HG03460 (cell line): ENCODE data around the gene PGLYRP3.
"Not testable (repeated sequence)": the region's sequence is repeated elsewhere in the genome, so short reads cannot be mapped to it uniquely, and the experiment has no call there.

Experiments used
- ATAC-seq: cut with Tn5 transposase; IDR thresholded peaks from one replicate; pipeline ENCODE4 v1.9.1; 2021; ENCODE audit not compliant: unreplicated experiment

Gene PGLYRP3

DNA sequence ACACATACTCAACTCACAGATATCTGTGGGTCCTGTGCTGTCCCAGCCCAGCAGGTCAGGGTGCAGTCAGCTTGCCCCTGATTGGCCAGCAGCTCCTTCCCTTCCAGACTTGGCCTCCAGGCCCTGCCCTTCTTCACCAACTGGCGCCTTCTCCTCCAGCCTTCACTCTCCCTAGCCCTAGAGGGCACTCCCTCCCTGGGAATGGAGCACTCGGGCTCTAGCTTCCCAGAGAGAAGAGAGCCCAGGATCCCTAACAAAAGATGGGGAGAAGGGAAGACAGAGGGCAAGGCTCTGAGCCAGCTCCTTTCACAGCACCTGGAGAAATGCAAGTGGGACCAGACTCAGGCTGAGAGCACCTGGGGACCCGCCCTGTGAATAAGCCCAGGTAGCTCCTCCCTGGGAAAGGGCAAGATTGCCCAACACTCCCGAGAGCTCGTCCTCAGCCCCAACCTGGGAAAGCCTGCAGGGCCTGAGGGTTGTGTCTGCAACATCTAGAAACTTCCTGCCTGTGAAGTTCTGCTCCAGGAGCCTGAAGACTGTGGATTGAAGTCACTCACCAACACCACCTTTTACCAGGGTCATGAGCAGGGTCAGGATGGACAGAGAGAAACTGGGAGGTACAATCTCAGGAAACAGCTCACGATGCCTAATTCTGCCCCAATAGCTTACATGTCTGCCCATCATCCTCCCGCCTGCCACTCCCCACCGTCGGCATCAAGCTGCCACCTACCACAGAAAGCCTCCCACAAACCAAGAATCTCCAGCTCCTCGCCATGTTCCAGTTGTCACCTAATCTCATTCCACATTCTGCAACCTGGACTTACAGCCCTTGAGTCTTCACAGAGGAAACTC is 36.0 kb upstream of the PGLYRP3 start, which contains the start of gene PGLYRP4:
Gene PGLYRP4 (minus strand): TSS at position 331 of the 852 bp plus-strand sequence. CDS start 909 bp downstream, outside the sequence.
- no peak for ATAC-seq

DNA sequence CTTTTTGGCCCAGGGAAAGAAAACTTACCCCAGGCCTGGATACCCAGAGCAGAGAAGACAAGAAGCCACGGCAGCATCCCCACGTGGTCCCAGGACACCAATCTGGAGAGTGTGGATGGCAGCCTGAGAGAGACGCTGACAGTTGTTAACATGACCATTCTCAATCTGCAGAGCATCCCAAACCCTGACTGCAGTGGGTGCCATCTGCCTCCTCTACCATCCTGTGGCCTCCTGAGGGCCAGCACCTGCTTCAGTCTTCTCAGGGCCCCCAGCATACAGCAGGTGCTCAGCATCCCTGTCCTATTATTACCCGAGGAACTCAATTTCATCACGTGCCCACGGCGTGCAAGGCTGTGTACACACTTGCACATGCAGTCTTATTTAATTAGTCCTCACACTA is 35.1 kb upstream of the PGLYRP3 start:
- no peak for ATAC-seq

DNA sequence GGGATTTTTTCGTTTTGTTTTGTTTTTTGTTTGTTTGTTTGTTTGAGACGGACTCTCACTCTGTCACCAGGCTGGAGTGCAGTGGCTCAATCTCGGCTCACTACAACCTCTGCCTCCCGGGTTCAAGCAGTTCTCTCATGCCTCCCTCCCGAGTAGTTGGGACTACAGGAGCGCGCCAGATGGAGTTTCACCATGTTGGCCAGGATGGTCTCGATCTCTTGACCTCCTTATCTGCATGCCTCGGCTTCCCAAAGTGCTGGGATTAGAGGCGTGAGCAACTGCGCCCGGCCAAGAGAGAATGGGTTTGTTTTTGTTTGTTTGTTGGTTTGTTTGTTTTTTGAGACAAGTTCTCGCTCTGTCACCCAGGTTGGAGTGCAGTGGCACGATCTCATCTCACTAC is 34.3 kb upstream of the PGLYRP3 start:
- ATAC-seq, result not testable (repeated sequence)

DNA sequence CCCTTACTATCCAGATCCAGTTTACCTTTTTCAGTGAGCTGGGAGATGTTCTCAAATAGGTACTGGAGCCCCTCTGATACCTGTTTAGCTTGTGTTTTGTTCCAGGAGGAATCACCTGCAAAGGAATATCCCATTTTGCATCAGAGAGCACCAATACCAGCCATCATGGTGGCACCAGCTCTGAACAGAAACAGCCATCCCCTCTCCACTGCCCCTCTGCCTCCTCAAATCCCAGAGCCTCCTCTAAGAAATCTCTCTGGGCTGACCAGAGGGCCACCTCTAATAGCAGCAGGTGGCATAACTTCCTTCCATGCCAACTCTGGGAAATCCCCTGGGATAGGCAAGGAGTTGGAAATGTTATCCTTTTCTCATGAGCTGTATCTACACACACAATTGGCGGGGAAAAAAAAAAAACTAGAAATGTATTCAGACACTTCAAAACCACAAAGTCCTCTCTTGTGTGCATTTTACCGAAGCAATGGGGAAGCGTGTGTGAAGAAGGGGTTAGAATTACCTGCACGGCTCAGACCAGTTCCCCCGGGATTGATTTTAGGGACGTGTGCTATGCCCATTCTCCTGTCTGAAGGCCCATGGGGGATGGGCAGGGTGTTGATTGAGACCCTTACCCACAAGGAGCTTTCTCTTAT is 33.4 kb upstream of the PGLYRP3 start:
- ATAC-seq, result no peak

DNA sequence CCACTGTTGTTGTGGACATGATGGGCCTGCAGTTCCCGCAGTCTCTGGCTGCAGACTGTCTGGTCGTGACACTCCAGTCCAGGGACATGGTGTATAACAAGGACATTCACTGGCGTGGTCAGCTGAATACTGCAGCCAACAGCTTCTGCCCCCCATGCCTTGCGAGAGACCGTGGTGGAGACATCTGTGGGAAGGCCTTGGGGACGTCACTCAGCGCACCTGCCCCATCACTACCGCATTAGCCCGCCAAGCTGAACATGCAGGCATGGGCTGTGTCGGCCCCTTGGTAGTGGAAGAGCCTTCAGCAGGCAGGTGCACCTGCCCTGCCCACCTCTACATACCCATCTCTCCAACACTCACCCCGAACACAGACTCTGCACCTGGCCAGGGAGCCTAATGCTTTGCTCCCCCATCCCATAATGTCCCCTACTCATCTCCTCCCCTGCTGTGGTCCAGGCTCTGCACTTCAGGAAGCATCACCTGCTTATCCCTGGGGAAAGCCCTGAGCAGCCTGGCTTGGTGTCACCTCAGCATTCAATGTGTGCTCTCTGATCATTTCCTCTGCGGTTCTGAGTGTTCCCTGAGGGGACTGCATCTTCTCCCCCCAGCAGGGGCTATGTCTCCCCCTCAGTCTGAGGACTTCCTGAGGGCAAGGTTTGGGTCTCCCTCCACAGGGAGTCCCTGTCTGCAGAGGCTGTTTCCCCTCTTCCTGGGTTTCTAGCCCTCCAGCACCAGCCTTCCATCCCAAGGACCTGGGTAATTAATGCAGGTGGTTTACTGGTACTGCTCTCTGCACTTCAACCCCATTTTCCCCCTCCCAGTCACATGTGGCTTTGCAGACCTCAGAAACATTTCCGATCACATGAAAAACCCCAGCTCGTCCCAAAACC is 32.7 kb upstream of the PGLYRP3 start:
- ATAC-seq, result no peak

DNA sequence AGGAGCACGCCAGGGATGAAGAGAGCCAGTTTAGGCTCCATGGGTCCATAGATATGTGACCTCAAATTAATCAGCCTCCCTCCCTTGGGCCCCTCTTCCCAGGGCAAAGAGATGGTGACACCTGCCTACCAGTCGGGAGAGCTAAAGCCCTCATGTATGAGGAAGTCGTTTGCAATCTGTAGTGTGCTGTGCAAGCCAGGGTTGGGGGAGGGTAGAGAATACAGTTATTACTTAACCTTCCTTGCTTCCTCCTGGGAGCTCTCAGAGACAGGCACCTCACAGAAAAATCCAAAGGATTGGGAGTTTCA is 31.9 kb upstream of the PGLYRP3 start:
- no peak for ATAC-seq

DNA sequence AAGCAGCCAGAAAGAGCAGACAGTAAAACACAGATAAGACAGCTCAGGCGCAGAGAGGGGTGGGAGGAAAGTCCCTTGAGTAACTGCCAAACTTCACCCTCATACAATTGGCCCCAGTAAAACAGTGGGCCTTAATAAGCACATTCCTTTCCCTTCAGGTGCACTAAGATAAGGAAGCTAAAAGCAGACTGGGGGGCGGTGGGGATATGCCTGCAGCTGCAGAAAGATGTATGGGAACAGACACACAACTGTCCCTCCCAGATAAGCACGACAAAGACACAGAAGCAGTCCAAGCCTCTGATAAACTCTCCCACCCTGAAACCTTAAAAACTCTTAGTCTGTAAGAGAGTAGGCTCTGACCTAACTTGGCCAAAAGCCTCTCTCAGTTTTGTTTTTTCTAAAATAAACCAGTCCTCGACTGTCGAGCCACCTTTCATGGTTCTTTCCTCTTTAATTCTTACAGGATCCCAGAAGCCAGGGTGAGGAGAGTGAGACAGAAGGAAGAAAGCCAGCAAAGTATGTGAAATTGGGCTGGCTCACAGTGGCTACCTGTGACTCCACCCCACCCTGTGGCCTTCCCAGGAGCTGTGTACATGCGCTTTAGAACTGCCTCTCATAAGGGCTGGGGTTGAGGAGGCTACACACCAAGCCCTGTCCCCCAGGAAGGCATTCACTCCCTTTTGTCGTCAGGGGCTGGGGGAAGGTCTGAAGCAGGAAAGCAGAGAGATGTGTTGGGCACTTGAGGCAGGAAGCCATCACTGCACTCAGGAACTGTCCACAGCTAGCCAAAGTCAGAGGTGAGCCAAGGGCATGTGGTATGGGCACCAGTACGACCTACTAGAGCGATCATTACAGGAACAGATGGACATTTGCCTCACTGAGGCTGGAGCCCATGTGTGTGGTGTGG is 31.3 kb upstream of the PGLYRP3 start:
- no peak for ATAC-seq

DNA sequence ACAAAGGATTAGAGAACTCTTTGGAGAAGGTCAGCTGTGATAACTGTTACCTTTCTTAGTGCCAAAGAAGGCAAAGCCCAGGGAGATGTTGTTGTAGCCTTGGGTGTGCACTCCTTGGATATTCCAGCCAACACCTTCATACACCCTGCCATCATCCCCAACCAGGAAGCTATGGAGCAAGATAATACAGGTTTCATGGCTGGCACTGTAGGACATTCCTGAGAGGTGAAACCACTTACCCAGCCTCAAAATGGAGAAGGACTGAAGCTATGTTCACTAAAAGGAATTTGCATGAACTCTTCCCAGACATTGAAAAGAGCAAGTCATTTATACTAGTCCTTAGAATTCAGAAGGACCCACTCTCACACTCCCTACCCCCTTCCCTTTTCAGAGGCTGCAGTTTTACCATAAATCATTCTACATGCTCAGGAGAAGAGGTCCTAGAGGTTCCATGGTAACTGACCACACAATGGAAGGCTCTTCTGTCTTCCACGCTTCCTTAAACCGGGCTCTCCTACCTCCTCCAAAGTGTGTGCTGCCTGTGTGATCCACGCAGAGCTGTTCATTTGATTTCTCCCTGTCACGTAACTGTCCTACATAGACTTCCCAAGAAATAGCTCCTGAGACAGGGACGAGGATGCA is 30.4 kb upstream of the PGLYRP3 start:
- no peak for ATAC-seq

DNA sequence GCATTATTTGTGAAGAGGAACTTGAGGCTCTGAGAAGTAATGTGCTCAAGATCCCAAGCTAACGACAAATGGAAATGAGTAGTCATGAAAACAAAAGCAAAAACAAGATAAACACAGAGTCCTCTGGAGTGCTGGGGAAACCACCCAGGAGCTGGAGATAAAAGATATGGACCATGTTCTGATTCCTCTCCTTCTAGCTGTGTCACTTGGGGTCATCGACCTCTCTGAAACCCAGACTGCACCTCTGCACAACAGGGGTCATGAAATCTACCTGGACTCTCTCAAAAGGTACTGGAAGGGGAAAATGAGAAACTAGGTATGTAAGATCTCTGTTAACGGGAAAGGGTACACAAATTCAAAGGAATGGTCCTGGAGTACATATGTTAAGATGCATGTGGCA is 29.4 kb upstream of the PGLYRP3 start:
- ATAC-seq, result no peak

DNA sequence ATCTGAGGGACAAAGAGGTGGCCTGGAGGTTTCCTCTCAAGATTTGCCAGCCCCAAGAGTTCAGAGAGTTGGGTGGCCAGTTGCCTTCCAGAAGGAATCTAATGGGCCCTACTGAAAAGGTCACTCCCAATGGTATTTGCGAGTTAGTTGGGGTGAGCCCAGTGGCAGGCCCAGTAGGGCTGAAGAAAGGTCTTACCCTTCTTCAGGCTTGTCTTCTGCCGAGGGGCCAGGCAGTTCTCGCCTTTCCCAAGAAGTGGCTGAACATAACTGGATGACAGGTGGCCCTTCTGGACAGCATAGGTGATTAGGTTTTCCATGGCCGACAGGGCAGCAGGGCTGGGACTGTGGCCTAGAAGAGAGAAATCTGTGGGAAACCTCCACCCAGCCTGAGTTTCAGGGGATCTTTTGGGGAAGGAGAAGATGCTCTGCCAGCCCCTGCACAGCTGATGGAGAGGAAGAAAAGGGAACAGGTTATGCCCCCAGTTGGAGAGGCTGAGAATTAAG is 28.7 kb upstream of the PGLYRP3 start:
- no peak for ATAC-seq

DNA sequence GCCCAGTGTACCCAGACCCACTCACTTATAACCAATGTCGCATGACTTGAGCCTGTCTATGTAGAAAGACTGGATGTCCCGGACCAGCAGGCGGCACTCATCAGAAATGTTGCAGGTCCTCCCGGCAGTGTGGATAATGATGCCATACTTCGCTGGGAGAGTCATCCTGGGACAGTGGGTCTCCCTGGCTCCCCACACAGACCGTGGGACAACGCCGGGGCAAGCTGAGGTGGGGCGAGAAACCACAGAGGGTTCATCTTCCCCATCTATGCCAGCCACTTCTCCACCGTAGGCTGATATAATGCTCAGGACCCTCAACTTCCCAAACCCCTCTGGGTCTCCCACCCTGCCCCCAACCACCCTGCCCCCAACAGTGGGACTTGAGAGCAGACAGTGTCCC is 27.6 kb upstream of the PGLYRP3 start:
- no peak for ATAC-seq

DNA sequence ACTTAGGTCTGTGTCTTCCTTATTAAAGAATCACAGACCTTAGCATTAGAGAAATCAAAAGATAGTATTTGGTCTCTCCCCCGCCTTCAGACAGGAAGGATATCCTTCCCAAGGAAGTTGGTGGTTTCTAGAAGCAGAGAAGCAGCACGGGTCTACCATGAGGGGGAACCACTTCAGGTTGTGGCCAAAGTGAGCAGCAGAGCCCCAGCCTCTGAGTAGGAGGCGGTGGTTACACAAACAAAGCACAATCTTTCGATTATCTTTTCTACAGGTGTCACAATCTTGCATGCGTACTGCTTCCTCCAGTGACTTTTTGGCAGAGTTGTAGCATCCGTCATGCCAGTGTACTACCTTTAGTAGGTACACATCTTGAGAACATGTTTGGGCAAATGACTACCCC is 27.1 kb upstream of the PGLYRP3 start:
- ATAC-seq, result no peak

DNA sequence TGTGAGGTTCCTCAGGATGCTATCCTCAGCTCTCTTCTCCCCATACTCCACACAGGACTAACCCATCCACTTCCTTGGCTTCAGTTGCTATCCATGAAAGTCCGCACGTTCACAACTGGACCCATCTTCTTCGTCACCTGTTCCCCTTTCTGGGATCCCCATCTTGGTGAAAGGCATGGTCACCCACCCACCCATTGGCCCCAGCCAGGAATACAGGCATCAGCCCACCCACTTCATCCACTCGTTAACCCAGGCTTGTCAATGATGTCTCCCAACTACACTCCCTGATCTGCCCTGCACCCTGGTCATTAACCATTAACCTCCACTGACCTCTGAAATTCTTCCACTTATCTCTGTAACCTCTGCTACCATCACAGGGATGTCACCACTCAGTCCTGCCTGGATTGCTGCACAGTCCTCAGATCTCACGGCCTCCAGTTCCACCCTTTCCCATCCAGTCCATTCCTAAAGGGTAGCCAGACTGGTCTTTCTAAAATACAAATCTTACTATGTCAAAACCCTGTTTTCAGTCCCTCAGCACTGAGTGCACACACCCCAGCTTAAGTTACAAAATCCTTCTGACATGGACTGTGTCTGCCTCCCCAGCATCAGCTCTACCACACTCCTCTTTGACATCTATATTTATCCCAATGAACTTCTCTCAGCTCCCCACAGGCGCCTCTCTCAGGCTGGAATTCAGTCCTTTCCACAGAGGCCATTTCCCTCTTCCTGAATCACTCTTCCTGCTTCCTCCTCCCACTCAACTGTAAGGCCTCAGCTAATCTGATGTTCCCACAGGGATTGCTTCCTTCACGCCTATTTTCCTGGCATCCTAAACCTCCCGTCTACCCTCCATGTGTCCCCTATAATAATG is 25.5 kb upstream of the PGLYRP3 start:
- no peak for ATAC-seq

DNA sequence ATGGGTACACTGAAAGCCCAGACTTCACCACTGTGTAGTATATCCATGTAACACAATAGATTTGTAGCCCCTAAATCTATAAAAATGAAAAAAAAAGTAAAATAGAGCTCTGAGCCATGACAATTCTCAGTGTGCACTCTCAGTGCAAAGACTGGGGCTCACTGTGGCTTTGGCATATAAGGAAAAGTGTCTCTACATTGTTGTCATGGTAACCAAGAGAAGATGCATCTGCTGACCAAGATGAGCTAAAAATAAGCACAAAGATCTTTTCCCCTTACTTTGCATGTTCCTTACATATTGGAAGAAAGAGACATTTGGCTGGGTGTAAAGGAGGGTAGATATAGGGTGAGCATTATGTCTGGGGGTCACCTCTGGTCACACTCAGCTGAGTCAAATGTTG is 23.9 kb upstream of the PGLYRP3 start:
- no peak for ATAC-seq

DNA sequence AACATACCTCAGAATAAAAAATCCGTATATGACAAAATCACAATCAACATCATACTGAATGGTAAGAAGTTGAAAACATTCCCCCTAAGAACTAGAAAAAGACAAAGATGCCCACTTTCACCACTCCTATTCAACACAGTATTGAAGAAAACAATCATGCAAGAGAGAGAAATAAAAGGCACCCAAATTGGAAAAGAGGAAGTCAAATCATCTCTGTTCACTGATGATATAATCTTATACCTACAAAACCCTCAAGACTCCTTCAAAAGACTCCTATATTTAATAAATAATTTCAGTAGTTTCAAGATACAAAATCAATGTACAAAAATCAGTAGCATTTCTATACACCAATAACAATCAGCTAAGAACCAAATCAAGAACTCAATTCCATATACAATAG is 21.1 kb upstream of the PGLYRP3 start:
- no peak for ATAC-seq

DNA sequence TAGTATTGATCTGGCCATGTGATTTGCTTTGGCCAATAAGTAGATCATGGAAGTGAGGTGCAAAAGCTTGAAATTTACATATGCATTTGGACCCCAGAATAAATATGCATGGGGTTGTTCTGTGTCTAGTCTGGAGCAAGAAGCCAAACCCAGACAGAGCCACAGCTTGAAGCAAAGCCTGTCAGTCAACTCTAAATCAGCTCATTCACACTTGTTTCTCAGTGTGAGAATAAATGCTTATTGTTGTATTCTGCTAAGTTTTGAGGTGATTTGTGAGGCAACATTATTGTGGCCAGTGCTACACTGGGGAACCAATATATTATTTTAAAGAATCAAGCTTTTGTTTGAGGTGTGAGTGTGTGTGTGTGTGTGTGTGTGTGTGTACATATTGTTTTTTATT is 12.2 kb upstream of the PGLYRP3 start:
- ATAC-seq, result no peak

DNA sequence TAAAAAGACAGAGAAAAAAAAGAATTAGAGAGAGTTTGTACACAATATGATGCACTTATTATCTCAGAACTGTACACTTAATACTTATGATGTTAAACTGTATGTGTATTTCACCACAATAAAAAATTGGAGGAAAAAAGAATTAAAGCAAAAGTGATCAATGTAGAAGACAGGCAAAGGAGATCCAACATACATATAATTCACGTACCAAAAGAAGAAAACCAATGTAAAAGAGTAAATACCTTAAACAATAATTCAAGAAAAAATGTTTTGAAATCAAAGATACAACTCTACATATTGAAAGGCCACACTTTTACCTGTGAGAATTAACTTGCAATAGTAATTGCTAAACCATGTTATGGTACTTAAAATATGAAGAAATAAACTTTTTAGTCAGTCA is 9.8 kb upstream of the PGLYRP3 start:
- no peak for ATAC-seq

DNA sequence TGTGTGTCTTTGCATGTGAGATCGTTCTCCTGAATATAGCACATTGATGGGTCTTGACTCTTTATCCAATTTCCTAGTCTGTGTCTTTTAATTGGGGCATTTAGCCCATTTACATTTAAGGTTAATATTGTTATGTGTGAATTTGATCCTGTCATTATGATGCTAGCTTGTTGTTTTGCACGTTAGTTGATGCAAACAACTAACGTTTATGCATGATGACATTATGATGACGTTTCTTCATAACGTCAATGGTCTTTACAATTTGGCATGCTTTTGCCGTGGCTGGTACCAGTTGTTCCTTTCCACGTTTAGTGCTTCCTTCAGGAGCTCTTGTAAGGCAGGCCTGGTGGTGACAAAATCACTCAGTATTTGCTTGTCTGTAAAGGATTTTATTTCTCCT is 5.4 kb upstream of the PGLYRP3 start:
- ATAC-seq, result not testable (repeated sequence)

DNA sequence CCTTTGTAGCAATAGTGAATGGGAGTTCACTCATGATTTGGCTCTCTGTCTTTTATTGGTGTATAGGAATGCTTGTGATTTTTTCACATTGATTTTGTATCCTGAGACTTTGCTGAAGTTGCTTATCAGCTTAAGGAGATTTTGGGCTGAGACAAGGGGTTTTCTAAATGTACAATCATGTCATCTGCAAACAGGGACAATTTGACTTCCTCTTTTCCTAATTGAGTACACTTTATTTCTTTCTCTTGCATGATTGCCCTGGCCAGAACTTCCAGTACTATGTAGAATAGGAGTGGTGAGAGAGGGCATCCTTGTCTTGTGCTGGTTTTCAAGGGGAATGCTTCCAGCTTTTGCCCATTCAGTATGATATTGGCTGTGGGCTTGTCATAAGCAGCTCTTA is 3.3 kb upstream of the PGLYRP3 start:
- not testable (repeated sequence) for ATAC-seq
